Thoracic aorta (tissue), 2 donors: ENCODE results near the gene COL15A1. TPM values are rescaled to one million over a fixed set of nuclear protein-coding genes. Genes with fewer than 3 reads are reported as not detected.

Experiments
- ATAC-seq: fragments of 150-250 bp; one replicate; pipeline ENCODE4 v1.8.0; 2017; ENCODE audit warnings: low read depth; ENCODE audit not compliant: insufficient number of reproducible peaks, low FRiP score
- DNase-seq: peaks from one replicate; pipeline ENCODE4 v3.0.0-alpha.2; 2020; ENCODE audit warnings: low spot score
- H3K27ac ChIP-seq, 2 donors: fragments of 200-600 bp; sonication (generic); 1 replicate in 1 of 2; 2 replicates in 1 of 2; pipeline ENCODE4 v1.5.1; 2016; ENCODE audit warnings: mild to moderate bottlenecking in 2 of 2, moderate library complexity in 2 of 2
- H3K27me3 ChIP-seq: fragments of 200-600 bp; sonication (generic); replicated peaks from 2 replicates; pipeline ENCODE4 v1.6.0; 2016; ENCODE audit warnings: mild to moderate bottlenecking; ENCODE audit not compliant: insufficient read depth
- H3K36me3 ChIP-seq: fragments of 200-600 bp; sonication (generic); one replicate; pipeline ENCODE4 v1.5.1; 2016
- H3K4me1 ChIP-seq, 2 donors: fragments of 200-600 bp; sonication (generic); 1 replicate in 1 of 2; 2 replicates in 1 of 2; pipeline versions ENCODE4 v1.5.1 to v1.6.0; 2016; ENCODE audit warnings: low read depth in 2 of 2, mild to moderate bottlenecking in 1 of 2; ENCODE audit not compliant: control insufficient read depth in 1 of 2
- H3K4me3 ChIP-seq: fragments of 200-600 bp; sonication (generic); 2 replicates; pipeline ENCODE4 v1.5.1; 2016; ENCODE audit warnings: mild to moderate bottlenecking
- H3K9me3 ChIP-seq: fragments of 200-600 bp; sonication (generic); 2 replicates; pipeline ENCODE4 v1.5.1; 2016
- total RNA-seq, 2 donors: library from RNA; depleted of rRNA; stranded (reverse); fragments of >200 nt; gene quantifications; one replicate each; pipeline versions ENCODE4 v1.1.0 to v1.2.3, GENCODE V29; 2016
- TF ChIP-seq, protein P1 (sequence below): fragments of 200-600 bp; sonication (generic); IDR thresholded peaks from one replicate; pipeline ENCODE4 v1.5.1; 2019; ENCODE audit warnings: antibody characterized with exemption

The COL15A1 gene
- total RNA-seq, 2 donors from 2014 or later = 23.3 to 70.4 TPM

DNA sequence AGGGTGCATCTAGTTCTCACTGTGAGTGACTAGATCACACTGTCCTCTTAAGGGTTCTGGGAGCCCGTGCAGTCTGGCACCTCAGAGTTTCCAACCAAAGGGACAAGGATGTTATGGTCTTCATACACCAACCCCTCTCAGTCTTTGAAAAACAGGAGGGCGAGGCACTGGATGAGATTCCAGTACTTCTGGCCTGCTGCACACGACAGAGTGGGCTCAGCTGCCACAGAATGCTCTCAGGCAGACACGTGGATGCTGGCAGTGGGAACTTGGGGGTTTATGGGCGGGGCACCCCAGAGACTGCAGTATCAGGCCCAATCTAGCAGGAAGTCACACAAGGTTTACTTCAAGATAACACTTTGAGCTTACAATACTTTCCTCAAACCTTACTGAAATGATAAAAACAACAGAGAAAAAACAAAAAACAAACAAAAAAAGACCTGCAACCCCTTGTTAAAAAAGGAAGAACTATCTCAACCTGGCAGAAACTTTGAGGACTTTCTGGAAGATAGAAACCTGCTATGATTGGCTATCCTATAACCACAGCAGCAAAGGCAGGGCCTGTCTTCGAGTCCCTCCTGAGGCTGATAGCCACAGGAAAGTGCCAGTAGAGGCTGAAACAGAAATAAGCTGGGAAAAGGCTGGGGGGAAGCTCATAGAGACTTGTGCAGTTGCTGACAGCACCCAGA is 132.9 kb downstream of the COL15A1 start:
- DNase-seq (no peak), ATAC-seq (no peak)
- no peak overlapping the region for H3K27ac ChIP-seq
- H3K27me3 ChIP-seq = no peaks in the 10 kb centered on the region
- no peaks in the 10 kb centered on the region for H3K4me1 ChIP-seq
- TF ChIP-seq, protein P1, sequence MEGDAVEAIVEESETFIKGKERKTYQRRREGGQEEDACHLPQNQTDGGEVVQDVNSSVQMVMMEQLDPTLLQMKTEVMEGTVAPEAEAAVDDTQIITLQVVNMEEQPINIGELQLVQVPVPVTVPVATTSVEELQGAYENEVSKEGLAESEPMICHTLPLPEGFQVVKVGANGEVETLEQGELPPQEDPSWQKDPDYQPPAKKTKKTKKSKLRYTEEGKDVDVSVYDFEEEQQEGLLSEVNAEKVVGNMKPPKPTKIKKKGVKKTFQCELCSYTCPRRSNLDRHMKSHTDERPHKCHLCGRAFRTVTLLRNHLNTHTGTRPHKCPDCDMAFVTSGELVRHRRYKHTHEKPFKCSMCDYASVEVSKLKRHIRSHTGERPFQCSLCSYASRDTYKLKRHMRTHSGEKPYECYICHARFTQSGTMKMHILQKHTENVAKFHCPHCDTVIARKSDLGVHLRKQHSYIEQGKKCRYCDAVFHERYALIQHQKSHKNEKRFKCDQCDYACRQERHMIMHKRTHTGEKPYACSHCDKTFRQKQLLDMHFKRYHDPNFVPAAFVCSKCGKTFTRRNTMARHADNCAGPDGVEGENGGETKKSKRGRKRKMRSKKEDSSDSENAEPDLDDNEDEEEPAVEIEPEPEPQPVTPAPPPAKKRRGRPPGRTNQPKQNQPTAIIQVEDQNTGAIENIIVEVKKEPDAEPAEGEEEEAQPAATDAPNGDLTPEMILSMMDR = no peak
- H3K4me3 ChIP-seq = no peak overlapping the region
- H3K9me3 ChIP-seq = no peaks in the 10 kb centered on the region
- H3K36me3 ChIP-seq = no peaks in the 10 kb centered on the region

DNA sequence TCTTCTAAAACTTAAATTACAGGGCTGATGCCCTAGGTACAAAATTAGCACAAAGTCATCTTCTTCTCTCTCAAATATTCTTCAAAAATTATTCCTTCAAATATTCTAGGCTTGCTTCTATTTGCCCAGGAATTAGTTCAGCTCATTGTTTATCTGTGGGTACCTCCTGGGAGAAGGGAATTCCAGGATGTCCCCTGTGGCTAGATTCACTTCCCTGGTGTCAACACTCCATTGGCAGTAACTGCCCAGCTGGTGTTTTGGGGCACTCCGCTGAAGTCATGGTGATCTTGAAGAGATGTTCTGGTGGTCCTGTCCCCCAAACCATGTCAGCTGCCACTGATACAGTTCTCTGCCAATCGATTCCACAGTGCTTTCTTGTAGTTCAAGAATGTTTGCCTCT is 135.0 kb downstream of the COL15A1 start:
- no peak overlapping the region for H3K4me3 ChIP-seq
- no peak for ATAC-seq
- H3K9me3 ChIP-seq = no peaks in the 10 kb centered on the region
- no peak for DNase-seq
- no peaks in the 10 kb centered on the region for H3K27me3 ChIP-seq
- H3K36me3 ChIP-seq = no peaks in the 10 kb centered on the region
- TF ChIP-seq, protein P1 = no peak
- H3K4me1 ChIP-seq = no peaks in the 10 kb centered on the region
- H3K27ac ChIP-seq = no peak overlapping the region

DNA sequence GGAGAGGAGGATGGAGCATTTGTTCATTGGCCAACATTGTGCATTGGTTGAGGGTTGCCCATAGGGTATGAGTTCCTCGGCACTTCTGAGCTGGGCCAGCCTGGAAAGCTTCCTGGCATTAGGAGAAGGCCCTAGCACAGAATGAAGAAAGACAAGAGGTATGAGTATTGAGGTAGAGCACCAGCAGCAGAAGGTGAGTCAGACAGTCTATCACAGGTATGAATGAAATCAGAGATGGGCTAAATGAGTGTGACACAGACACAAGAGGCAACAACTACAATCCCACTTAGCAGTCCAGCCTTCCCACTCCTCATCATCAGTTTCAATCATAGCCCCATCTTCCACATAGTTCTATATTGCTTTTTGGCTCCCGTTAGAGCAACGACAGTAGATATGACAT is 135.8 kb downstream of the COL15A1 start:
- TF ChIP-seq, protein P1 = no peak
- no peaks in the 10 kb centered on the region for H3K27me3 ChIP-seq
- no peaks in the 10 kb centered on the region for H3K4me1 ChIP-seq
- DNase-seq (no peak), ATAC-seq (no peak)
- no peaks in the 10 kb centered on the region for H3K36me3 ChIP-seq
- H3K9me3 ChIP-seq = no peaks in the 10 kb centered on the region
- no peak overlapping the region for H3K27ac ChIP-seq
- no peak overlapping the region for H3K4me3 ChIP-seq

DNA sequence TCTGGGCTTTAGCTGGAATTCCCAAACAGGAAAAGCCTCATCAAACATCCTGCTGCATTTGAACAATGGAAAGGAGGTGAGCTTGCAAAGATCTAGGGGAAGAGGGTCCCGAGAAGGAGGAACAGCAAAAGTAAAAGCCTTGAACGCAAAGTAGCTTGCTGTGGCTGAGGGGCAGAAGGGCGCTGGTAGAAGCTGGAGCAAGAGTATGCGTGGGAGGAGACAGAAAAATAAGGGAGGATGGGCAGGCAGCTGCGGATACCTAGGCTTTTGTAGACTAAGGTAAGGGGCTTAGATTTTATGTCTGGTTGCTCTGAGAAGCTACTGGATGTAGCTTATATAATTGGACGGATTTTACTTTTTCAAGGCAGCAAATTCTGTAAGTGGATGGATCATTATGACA is 139.3 kb downstream of the COL15A1 start:
- ATAC-seq = no peak
- H3K27ac ChIP-seq = no peak overlapping the region

More for the DNA sequence above, 139.3 kb downstream of the COL15A1 start:
- no peak for DNase-seq
- H3K36me3 ChIP-seq = no peaks in the 10 kb centered on the region
- TF ChIP-seq, protein P1 = no peak
- H3K4me1 ChIP-seq = peaks cover 0 to 19% of the 10 kb centered on the region in 2 donors
- no peaks in the 10 kb centered on the region for H3K9me3 ChIP-seq
- H3K4me3 ChIP-seq = no peak overlapping the region
- H3K27me3 ChIP-seq = no peaks in the 10 kb centered on the region
